ENCODE measurements around the gene VOPP1. TPM values are rescaled to one million over a fixed set of nuclear protein-coding genes. Genes with fewer than 3 reads are reported as not detected.
A peak's percentile ranks its signal among the peaks of the same experiment; 100 is the strongest.

VOPP1 gene
- total RNA-seq, 4 donors from 2014 or later, result 22.1 to 79.2 (median 73.9) TPM

DNA sequence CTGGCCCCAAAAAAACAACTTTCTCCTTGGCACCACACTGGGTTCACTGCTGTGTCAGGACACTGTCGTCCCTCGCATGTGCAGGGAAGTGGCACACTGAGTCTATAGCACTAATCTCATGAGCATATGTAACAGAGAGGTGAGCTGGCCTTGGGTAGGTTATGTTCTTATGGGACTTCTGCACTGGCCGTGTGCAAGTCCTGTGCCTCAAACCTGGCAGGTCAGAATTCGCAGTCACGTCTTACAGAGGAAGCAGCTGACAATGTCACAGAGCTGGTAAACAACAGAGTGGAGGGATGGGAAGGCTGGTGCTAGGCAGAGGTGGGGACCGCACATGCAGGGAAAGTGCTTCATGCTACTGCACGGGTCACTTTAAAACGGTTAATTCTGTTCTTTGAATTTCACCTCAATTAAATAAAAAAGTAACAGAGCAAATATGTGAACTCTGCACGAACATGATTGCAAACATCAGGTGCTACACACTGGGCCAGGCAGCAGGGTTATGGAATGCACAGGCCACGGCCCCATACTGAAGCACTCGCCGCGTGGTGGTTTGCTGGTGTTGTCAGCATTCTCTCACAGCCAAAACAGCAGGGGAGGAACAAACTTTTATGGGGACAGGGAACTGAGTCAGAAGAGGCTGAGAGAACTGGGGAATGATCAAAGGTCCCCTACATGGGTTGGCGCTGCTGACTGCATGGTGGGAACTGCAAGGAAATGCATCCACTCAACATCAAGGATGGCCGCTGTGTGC is 54.2 kb downstream of the VOPP1 start:
- Histone ChIP-seq H3K27me3 (no peaks in the 10 kb centered on the region), H3K4me3 (no peak overlapping the region), H3K27ac (peak overlapping the region in 2 of 4 donors; percentile 35 to 50), H3K36me3 (peaks cover 0 to 14% (median 0%) of the 10 kb centered on the region in 4 donors), H3K9me3 (no peaks in the 10 kb centered on the region), H3K4me1 (peaks cover 16 to 34% (median 32%) of the 10 kb centered on the region in 4 donors)
- WGBS, 2 donors (ENCODE audit: low coverage in 1 of 2), result 90 to 92% methylated on average over 12 to 15 of the region's 15 CpGs
- in situ Hi-C loops (cut with MboI; ENCODE audit: low pct_ligation_motif_present in 1 of 4, low pct_unique_long_range_greater_than_20kb in 1 of 4, low sequenced_read_pairs in 3 of 4) (no loop called here), intact Hi-C loops (cut with DNase I; ENCODE audit: low total_unique reads) (no loop called here)
- DNase-seq, result no peak
- TF ChIP-seq POLR2AphosphoS5 (IDR thresholded peaks at IDR 0.05), result no peak
- TF ChIP-seq POLR2A (IDR thresholded peaks at IDR 0.05), result no peak
- TF ChIP-seq, protein P1, sequence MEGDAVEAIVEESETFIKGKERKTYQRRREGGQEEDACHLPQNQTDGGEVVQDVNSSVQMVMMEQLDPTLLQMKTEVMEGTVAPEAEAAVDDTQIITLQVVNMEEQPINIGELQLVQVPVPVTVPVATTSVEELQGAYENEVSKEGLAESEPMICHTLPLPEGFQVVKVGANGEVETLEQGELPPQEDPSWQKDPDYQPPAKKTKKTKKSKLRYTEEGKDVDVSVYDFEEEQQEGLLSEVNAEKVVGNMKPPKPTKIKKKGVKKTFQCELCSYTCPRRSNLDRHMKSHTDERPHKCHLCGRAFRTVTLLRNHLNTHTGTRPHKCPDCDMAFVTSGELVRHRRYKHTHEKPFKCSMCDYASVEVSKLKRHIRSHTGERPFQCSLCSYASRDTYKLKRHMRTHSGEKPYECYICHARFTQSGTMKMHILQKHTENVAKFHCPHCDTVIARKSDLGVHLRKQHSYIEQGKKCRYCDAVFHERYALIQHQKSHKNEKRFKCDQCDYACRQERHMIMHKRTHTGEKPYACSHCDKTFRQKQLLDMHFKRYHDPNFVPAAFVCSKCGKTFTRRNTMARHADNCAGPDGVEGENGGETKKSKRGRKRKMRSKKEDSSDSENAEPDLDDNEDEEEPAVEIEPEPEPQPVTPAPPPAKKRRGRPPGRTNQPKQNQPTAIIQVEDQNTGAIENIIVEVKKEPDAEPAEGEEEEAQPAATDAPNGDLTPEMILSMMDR (IDR thresholded peaks at IDR 0.05), result no peak
- TF ChIP-seq EP300 (IDR thresholded peaks at IDR 0.05; ENCODE audit: low read depth), result no peak

DNA sequence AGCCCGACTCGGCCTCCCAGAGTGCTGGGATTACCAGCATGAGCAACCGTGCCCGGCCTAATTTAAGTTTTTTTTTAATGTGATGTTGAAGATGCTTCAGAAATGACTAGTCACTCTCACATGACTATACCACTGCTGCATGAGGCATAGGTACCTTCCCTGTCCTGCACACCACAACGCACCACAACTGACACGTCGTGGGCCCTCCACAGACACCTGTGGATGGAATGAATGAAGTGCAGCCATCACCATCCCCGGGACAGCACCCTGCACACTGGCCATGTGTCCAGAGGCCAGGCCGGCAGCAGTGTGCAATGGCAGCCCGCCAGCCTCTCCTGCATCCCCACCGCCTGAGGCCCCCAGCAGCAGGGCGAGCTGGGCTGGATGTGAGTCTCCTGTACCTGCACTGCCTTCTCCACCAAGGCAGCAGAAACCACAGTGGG is 55.1 kb downstream of the VOPP1 start:
- H3K36me3 ChIP-seq, result peaks cover 0 to 17% (median 0%) of the 10 kb centered on the region in 4 donors
- in situ Hi-C loops (cut with MboI; ENCODE audit: low pct_ligation_motif_present in 1 of 4, low pct_unique_long_range_greater_than_20kb in 1 of 4, low sequenced_read_pairs in 3 of 4) (no loop called here), intact Hi-C loops (cut with DNase I; ENCODE audit: low total_unique reads) (no loop called here)
- no peak for DNase-seq
- H3K4me1 ChIP-seq, result peaks cover 16 to 26% (median 25%) of the 10 kb centered on the region in 4 donors
- WGBS, 2 donors (ENCODE audit: low coverage in 1 of 2), result 81 to 100% methylated on average over 3 to 11 of the region's 12 CpGs
- H3K27me3 ChIP-seq, result no peaks in the 10 kb centered on the region
- peak overlapping the region in 1 of 4 donors; percentile 50 for H3K27ac ChIP-seq
- no peak overlapping the region for H3K4me3 ChIP-seq
- TF ChIP-seq, protein P1 (IDR thresholded peaks at IDR 0.05), result no peak
- no peak for TF ChIP-seq EP300 (IDR thresholded peaks at IDR 0.05; ENCODE audit: low read depth)
- no peak for TF ChIP-seq POLR2A (IDR thresholded peaks at IDR 0.05)
- no peak for TF ChIP-seq POLR2AphosphoS5 (IDR thresholded peaks at IDR 0.05)
- H3K9me3 ChIP-seq, result no peaks in the 10 kb centered on the region

DNA sequence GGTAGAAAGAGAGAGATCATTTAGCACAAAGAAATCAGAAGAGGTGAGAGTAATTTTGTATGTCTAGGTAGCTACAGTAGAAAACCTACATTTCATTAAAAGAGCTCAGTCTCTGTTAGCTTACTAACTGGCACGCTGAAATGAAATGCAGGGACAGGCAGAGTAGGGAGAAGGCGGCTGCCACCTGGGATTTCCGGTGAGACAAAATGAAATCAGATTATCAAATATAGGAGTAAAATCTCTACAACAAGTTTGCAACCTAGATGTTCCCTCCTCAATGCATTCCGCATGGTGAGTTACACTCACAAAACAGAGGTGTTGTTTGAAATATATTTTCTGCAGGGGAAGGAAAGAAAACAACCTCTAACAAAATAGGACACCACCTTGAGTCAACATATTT is 55.9 kb downstream of the VOPP1 start:
- peak overlapping the region; percentile 7 to 63 (median 43) for H3K27ac ChIP-seq
- peaks cover 0 to 17% (median 0%) of the 10 kb centered on the region in 4 donors for H3K36me3 ChIP-seq
- no peak overlapping the region for H3K4me3 ChIP-seq
- no peaks in the 10 kb centered on the region for H3K27me3 ChIP-seq
- TF ChIP-seq POLR2AphosphoS5 (IDR thresholded peaks at IDR 0.05), result no peak
- no peak for TF ChIP-seq POLR2A (IDR thresholded peaks at IDR 0.05)
- TF ChIP-seq, protein P1 (IDR thresholded peaks at IDR 0.05), result no peak
- TF ChIP-seq EP300 (IDR thresholded peaks at IDR 0.05; ENCODE audit: low read depth), result no peak
- intact Hi-C loops (cut with DNase I; ENCODE audit: low total_unique reads) (no loop called here), in situ Hi-C loops (cut with MboI; ENCODE audit: low pct_ligation_motif_present in 1 of 4, low pct_unique_long_range_greater_than_20kb in 1 of 4, low sequenced_read_pairs in 3 of 4) (no loop called here)
- no peak for DNase-seq
- peaks cover 14 to 18% (median 17%) of the 10 kb centered on the region in 4 donors for H3K4me1 ChIP-seq
- H3K9me3 ChIP-seq, result no peaks in the 10 kb centered on the region
- WGBS, 2 donors (ENCODE audit: low coverage in 1 of 2), result 79 to 88% methylated on average over 4 of the region's 4 CpGs

DNA sequence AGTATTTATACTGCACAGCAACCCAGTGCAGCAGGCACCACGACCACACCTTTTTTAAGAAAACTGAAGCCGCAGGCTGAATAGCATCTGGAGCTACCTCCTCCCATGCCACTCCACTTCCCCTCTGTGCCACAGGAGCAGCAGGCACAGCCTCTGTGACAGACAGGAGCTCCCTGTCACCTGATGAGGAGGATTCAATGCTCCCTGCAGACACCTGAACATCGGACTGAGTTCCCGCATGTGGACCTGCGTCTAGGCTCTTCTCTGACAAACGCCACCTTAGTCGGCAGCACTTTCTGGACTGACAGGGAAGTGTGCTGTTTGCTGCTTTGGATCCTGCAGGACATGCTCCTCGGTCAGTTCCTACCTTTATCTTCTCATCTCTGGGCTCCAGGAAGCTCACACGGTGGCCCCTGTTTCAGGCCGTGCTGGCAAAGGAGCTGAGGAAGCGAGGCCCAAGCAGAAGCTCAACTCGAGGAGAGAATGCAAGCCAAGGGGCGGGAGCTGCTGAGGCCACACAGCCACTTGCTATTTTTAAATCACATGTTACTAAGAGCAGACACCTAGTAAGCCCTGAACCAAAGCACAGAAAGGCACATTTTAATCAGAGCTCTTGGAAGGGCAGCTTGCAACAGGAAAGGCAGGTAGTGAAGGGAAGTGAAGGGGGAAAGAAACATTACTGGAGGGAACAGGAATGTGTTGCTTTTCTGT is 56.6 kb downstream of the VOPP1 start:
- 63 to 75% methylated on average over 5 to 13 of the region's 13 CpGs for WGBS, 2 donors (ENCODE audit: low coverage in 1 of 2)
- no peaks in the 10 kb centered on the region for H3K27me3 ChIP-seq
- no peaks in the 10 kb centered on the region for H3K9me3 ChIP-seq
- no peak overlapping the region for H3K4me3 ChIP-seq
- DNase-seq, result no peak
- H3K36me3 ChIP-seq, result peaks cover 0 to 17% (median 0%) of the 10 kb centered on the region in 4 donors
- intact Hi-C loops (cut with DNase I; ENCODE audit: low total_unique reads), result no loop called here
- peak overlapping the region; percentile 7 to 63 (median 43) for H3K27ac ChIP-seq
- peaks cover 7 to 11% (median 10%) of the 10 kb centered on the region in 4 donors for H3K4me1 ChIP-seq
- TF ChIP-seq POLR2AphosphoS5 (IDR thresholded peaks at IDR 0.05) (peak in 1 of 3 donors; percentile 38), POLR2A (IDR thresholded peaks at IDR 0.05) (no peak)
- in situ Hi-C loops (cut with MboI; ENCODE audit: low pct_ligation_motif_present in 1 of 4, low pct_unique_long_range_greater_than_20kb in 1 of 4, low sequenced_read_pairs in 3 of 4), result no loop called here

Measured in transverse colon (tissue), 4 donors.